T follicular helper cell (primary cell): Measurements from ENCODE around the gene UQCRC1.

Experiments
- DNase-seq: peaks from one replicate; pipeline ENCODE4 v3.0.0-alpha.2; 2020; ENCODE audit warnings: low read depth

UQCRC1 gene

DNA sequence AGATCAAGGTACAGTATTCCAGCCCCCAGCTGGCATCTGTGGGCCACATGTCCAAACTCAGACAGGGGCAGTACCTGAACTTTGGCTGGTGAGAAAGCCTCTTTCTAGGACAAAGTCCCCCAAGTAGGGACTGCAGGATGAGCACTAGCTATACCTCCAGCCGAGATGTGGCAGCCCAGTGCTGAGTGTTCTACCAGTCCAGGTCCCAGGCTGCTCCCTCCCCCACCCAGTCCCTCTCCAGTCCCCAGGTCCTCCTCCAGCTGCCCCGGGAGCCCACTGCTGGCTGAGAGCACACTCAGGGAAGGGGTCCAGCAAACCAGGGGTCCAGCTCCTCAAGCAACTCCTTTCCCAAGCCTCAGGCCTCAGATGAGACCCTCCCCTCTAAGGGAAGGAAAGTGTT, 24.3 kb upstream of the UQCRC1 start:
- DNase-seq = no peak

DNA sequence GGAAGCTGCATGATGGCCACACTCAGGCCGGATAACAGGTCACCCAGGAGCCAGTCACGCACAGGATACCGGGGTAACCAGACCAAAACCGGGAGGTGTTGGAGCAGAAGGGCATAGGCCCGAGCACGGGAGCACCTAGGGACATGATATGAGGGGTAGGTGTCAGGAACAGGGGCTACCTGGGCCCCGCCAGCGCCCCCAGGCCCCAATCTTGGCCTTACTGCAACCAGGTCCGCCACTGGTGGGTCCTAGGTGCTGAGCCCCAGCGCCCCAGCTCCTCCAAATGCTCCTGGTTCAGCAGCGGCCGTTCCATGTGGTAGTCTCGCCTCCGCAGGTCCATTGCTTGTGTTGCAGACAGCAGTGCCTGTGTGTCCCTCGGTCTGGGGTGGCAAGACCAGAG, 23.8 kb upstream of the UQCRC1 start:
- no peak for DNase-seq

DNA sequence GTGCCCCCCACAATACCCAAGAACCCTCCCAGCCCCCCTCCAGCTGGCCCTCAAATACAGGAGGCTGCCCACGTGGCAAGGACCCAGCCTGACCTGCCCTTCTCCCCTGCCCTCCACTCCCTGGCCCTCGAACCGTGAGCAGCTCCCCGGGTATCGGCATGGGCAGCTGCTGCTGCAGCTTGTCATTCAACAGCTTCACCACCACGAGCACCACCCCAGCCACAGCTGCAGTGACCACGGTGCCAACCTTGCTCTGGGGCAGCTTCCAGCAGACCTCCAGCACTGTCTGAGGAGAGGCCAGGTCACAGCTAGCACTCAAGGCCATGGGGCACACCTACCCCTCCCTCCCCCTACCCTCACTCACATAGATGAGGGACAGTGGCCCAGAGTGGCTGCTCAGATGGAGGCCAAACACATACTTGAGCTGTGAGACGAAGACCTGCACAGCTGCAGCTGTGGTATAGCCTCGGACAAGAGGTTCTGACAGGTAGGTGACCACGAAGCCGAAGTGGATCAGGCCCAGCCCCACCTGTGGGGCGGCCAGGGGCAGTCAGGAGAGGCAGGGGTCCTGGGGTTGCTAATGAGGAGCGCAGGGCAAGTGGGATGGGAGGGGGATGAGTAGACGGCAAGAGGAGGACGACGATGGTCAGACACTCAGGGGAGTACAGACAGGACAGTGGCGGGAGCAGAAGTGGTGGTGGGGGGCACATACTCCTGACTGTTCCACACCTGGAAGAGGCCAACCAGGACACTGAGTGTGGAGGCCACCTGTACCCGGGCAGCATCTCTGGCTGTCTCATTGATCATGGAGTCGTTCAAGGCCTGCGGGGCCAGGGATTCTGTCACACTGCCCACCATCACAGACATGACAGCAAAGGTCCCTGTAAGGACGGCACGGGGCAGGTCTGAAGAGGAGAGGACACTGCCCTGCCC, 22.3 kb upstream of the UQCRC1 start:
- DNase-seq = no peak

DNA sequence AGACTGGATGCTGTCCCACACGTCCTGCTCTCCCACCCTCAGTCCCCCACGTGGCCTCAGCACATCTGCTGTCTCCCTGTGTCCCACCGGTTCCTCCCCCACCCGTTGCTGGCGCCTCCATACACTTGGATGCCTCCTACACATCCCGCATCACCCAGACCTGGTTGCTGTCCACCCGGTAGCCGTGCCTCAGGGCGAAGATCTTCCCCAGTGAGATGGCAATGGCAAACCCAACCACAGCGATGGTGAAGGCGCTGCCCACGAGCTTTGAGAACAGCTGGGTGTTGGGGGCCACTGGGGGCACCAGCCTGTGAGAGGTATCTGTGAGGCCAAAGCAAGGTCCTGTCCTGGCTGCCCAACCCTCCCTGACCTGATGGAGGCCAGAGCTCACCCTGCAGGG, 21.4 kb upstream of the UQCRC1 start:
- DNase-seq = no peak

DNA sequence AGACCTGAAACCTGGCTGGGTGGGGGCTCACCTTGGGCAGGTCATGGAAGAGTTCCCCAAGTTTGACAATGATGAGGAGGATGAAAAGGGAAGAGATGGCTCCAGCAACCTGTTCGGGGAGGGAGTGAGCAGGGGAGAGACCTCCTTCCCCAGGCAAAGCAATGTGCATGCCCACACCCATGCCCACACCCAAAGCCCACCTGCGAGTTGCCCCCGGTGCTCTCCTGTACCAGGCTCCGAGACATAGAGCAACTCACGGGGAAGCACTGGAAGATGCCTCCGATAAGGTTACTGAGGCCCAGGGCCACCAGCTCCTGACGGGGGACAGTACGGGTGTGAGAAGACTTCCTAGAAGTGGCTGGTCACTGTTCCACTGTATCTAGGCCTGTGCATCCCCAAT, 21.0 kb upstream of the UQCRC1 start:
- DNase-seq = no peak

DNA sequence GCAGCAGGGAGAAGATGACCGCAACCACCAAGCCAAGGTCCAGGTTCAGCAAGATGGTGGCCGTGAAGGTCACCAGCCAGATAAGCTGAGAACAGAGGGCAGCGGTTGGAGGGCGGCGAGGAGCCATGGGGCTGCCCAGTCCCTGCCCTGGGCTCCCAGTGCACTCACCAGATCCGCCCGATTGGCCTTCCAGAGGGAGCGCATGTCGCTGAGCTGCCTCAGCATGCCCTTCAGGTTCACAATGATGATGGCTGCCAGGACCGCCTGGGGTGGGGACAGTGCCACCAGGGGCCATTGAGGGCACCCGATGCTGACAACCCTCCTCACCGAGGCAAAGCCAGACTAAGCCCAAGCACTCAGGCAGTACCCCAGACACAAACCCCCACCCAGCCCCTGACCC, 20.4 kb upstream of the UQCRC1 start:
- DNase-seq = no peak

DNA sequence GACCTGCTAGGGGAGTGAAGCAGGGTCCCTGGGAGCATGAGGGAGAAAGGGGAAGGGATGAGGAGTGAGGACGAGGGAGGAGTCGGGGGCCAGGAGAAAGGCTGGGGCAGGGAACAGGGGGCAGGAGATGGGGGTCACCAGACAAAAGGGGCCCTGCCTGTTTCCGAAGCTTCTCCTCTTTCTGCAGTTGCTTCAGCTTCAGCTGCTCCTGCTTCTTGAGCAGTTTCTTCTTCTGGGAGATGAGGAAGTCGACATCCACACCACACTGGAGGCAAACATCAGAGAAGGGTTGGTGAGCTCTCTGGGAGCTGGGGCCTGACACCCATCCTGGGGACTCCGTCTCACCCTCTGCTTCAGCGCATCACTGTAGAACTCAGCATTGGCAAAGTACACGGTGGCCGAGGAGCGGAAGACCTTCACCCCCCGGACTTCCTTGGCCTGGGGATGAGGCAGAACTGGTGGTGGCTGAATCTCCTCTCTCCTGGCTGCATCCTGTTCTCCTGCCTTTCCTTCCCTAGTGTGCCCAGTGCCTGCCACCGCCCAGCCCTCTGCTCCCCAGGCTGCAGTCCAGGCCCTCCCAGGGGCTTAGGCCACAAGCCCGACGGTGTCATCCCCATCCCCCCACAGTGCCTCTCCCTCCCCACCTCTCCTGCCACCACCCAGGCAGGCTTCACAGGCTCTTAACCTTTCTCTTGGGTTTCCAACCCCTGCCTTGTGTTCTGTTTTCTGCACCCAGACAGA, 19.0 kb upstream of the UQCRC1 start:
- no peak for DNase-seq

DNA sequence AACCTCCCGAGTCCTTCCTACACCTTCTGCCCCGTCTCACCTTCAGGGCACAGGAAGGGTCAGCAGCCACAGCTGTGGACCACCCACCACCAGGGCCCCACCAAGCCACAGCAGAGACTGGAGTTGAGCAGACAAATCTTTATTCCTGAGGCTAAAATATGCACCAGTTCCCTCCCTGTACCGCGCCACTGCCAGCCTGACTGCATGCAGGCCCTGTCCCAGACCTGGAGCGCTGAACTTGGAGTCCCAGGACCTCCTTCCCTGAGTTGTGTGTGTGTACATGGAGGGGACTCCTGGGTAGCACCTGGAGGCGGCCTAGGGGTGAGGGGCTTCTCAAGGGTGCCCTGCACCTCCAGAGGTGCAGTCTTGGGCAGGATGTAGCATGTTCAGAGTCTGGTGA, 16.2 kb upstream of the UQCRC1 start:
- no peak for DNase-seq

DNA sequence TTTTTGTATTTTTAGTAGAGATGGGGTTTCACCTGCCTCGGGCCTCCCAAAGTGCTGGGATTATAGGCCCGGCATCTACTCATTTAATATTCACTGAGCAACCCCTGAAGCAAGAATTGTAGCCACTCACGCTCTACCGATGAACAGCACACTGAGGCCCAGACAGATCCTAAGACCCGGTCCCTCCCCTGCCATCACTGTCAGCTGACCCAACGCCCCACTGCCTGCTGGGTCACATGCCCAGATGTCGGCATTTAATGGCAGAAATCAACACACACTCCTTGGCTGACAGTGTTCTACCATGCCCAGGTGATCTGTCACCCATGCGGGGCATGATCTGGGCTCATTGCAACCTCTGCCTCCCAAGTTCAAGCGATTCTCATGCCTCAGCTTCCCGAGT, 15.3 kb upstream of the UQCRC1 start:
- DNase-seq = no peak

DNA sequence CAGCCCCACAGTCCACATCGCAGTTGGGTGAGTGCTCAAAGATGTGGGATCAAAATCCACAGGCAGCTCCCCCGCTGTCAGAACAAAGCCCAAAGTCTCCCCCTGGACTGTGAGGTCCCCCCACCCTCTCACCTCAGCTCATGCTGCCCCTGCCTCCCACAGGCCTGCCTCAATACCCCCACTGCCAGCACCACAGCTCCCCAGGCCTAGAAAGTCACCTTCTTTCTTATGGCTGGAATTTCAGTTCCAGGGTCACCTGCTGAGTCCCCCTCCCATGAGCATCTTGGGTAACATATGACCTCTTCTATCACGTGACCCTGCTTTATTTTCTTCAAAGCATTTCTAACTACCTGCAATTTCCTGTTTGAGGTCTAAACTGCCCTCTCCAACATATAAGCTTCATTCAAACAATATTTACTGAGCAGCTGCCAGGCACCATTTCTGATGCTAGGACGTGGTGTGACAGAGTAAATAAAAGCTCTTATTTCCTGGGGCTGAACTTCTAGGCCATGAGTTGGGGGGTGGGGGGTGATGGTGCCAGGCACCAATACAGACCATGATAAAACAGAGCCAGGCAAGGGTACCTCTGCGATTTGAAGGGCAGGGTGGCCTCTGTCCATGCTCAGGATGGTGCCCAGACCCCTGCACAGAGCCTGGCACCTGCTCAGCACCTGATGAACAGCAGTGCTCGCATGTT, 14.6 kb upstream of the UQCRC1 start:
- no peak for DNase-seq

DNA sequence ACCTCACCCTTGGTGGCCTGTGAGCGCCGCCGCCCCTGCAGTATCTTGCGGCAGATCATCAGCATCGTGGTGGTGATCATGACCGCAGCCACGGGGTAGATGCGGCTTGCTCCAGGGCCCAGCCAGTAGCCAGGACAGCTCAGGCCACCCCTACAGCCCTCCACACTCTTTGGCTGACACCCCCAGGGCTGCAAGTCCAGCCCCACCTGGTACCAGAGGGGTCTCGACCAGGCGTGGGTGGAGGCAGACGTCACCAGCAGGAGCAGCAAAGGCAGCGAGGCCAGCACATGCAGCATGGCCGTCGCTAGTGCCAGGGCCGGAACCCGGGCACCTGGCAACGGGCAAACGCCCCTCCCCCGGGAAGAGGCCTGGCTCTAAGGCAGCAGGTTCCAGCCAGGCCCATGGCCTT, 12.0 kb upstream of the UQCRC1 start, which contains the start of gene TMEM89:
TSS of gene TMEM89 (minus strand) at position 309 of the 409 bp plus-strand sequence. CDS start at position 296, 13 bp downstream.
- no peak for DNase-seq

DNA sequence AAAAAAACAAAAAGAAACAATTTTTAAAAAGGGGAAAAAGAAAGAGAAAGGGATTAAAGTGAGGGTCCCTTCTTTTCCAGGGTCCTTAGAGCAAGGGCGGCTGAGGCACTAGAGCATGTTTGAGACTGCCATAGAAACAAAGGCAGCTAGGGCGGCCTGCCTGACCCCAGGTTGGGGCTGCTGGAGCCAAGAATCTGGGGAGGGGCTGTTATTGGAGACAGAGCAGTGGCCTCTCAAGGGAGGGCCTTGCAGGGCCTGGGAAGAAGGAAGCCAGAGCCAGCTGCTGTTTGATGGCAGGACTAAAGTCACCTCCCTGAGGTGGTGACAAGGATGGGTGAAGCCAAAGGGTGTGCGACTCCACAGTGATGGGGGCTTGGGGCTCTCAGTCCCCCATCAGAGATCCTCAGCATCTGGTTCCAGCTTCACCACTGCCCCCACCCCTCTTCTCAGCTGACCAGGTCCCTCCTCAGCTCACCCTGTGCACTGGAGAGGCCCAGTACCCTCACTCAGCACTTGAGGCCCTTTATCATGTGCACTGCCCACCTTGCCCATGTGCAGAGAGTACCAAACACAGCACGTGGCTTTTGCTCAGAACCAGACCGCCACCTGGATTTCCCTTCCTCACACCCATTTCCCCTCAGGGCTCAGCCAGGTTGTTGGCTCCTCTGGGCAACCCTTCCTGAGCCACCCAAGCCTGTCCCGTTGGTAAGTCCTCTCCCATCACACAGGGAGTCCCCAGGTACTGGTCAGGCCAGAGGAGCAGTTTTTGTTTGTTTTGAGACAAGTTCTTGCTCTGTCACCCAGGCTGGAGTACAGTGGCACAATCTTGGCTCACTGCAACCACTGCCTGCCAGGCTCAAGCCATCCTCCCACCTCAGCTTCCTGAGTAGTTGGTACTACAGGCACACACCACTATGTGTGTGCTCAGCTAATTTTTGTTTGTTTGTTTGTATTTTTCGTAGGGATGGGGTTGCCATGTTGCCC, 10.4 kb upstream of the UQCRC1 start:
- no peak for DNase-seq

DNA sequence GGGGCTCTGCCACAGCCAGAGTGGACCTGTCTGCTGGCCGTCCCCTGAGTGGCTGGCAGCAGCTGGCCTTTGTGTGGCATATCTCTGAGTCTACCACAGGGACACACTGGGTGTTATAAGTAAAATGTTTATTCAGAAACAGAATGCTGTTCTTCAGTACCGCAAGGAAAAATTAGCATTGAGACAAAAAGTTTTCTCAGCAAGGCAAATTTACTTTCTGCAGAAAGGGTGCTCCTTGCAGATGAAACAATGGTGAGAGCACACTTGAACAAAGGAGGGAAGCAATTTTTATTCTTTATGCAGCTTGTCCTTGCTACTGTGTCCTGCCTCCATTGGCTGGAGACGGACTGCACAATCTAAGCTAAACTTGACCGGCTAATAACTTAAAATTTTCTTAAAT, 8.1 kb upstream of the UQCRC1 start:
- no peak for DNase-seq

DNA sequence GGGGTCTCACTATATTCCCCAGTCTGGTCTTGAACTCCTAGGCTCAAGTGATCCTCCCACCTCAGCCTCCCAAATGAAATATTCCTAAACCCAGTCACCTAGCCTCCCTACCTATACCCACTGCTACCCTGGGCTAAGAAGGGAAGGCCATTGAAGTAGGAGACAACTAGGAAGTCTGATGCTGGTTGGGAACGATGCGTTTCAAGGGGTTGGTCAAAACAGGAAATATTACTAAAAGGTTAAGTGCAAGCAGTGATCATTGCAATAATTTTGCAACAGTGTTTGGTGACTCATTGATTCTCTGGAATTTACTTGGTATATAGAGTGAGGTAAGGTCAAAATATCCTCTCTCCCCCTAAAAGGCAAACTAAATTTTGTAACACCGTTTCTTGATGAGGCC, 4.6 kb upstream of the UQCRC1 start:
- DNase-seq = no peak

DNA sequence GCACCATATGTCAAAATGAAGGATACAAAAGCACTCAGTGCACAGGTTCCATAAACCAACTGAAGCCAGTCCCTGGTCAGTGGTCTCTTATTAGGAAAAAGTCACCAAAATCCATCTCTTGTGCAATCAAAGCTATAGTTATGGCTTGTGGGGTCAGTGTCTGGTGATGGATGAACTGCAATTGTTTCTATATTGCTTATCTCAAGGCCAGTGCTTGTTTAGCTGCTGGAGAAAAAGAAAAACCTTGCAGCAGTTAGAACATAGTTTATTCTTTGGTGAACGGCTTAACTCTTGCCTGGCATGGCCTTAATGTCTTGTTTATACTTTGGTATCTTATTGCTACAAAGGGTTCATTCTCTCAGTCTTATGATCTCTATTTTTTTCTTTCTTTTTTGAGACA, 2.9 kb upstream of the UQCRC1 start:
- DNase-seq = no peak

DNA sequence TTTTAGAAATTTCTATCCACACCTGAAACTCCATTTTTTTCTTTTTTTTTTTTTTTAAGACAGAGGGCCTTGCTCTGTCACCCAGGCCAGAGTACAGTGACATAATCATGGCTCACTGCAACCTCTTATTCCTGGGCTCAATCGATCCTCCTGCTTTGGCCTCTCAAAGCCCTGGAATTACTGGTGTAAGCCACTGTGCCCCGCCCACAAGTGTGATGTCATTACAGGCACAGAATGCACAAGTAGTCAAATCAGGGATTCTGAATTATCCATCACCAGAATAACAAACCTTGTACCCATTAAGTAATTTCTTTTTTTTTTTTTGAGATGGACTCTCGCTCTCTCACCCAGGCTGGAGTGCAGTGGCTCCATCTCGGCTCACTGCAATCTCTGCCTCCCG, 1.9 kb downstream of the UQCRC1 start:
- DNase-seq = no peak

DNA sequence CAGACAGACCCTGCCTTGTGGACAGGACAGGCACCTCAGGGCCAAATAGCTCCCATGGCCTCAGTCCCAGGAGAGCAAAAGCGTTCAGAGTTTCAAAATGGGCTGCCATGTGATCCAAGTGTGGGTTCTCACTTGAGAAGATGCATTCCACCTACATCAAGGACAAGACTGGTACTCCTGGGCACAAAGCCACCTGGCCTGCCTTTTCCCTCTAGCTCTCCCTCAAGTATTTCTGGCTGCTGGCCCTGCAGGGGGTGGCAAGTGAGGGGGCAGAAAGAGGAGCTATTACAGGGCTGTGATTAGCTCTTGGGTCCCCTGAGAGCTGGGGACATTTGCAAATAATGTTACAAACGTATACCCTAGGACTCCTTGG, 7.8 kb downstream of the UQCRC1 start:
- no peak for DNase-seq

DNA sequence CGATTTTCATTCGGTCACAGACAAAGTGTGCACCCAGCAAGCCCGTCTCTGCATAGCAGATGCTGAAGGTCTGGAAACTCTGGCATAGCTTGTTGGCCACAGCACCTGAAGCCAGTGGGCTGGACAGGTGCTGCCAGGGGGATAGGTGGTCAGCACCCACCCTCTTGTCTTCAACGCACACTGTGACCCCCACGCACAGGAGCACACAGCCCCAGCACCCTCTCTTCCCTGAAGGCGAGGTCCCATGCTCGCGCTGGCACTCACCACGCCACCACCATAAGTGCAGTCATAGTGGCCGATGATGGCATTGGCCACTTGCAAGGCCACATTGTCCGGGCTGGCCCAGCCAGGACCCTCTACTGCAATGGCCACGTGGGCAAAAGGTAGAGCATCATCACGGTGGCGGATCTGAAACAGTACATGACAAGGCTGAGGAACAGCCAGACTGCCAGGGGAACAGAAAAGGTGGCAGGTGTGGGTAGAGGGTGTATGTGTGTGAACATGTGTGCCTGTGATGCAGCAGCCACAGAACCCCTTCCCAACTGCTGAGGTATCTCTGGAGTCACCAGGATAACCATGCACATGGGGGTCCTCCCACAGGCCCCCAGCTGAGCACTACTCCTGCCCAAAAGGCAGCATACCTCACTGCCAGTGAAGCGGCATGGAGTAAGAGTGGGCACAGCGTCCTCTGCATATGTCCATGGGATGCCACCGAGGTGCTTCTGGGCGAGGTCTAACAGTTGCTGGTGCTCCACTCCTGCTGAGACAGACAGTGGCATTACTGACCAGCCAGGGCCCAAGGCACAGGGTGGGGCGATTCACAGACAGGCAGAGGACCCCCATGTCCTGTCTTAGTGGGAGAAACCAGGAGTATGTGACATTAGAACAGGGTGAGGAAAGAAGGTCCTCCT, 8.5 kb downstream of the UQCRC1 start:
- DNase-seq = no peak

DNA sequence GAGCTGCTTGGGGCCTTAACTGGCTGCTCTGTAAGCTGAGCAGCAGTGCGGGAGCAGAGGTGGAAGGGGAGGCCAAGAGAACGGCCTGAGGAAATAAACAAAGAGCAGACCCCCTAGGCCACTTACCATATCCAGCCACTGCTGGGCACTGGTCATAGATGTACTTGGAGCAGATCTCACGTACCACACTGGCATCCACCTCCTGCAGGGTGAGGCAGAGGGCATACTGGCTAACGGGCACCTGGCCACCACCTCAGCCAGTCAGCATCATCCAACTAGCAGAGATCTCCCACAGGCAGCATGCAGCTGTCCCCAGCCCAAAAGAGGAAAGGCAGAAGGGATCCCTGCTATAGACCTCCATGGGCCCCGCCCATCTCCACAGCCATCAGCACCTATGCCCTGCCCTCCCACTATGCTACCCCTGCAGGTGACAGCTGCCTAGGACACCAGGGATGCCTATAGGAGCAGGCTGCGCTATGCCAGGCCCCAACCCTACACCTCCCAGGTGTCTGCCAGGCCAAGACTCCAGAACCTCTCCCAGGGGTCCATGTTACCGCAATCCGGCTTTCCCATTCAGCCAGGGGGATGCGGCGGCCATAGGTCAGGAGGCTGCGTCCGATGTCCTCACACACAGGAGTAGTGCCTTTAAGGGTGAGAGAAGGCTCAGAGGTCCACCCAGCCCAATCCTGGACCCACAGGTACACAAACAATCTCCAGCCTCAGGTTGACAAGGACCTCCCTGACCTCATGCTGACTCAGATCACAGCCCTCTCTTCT, 9.7 kb downstream of the UQCRC1 start:
- DNase-seq = no peak

DNA sequence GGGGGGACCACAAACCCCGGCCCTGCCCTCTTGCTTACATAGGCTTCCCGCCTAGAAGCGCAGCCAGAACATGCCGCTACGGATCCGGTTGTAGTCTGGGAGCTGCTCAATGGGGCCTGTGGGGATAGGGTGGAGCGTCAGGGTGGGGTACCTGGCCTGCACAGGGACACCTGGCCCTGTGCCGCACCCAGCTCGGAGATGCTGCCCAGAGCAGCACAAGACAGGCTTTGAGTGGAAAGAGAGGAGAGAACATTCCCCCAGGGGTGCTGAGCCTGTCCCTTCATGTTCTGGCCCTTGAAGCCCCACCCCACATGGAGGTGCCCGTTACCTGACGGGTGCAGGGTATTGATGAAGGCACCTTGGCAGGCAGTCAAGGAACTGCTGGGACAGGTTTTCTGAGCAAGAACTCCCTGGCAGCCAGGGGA, 10.4 kb downstream of the UQCRC1 start:
- no peak for DNase-seq
